HFFc6 (cell line): ENCODE measurements around the gene MTMR3. TPM values are rescaled to one million over a fixed set of nuclear protein-coding genes. Genes with fewer than 3 reads are reported as not detected.
"Not testable (repeated sequence)": the region's sequence is repeated elsewhere in the genome, so short reads cannot be mapped to it uniquely, and the experiment has no call there.

Experiments
- DNase-seq: peaks from one replicate; pipeline ENCODE4 v3.0.0-alpha.2; 2018
- H3K27ac Mint-ChIP-seq: 2 replicates; pipeline ENCODE4 v1.8.0; 2020; ENCODE audit warnings: mild to moderate bottlenecking, mixed read lengths
- H3K27me3 Mint-ChIP-seq: 2 replicates; pipeline ENCODE4 v1.8.0; 2021; ENCODE audit warnings: mild to moderate bottlenecking, moderate library complexity, mixed read lengths; ENCODE audit not compliant: insufficient read depth
- H3K36me3 Mint-ChIP-seq: 2 replicates; pipeline ENCODE4 v1.8.0; 2021; ENCODE audit warnings: low read depth, mixed read lengths
- H3K4me1 Mint-ChIP-seq: 2 replicates; pipeline ENCODE4 v1.8.0; 2020; ENCODE audit warnings: low read depth, mixed read lengths
- H3K4me3 Mint-ChIP-seq: 2 replicates; pipeline ENCODE4 v1.8.0; 2020; ENCODE audit warnings: mild to moderate bottlenecking, moderate library complexity, mixed read lengths
- H3K9me3 Mint-ChIP-seq: 2 replicates; pipeline ENCODE4 v1.8.0; 2020; ENCODE audit warnings: mild to moderate bottlenecking, mixed read lengths
- CTCF ChIP-seq: fragments of 200-600 bp; sonication (generic); IDR thresholded peaks from 2 replicates; pipeline ENCODE4 v1.5.0; 2021; ENCODE audit warnings: antibody characterized with exemption, mild to moderate bottlenecking
- total RNA-seq, 6 experiments: library from RNA; stranded (reverse); fragmentation: NEBNext Ultra II Directional; extraction: Animal tissue kit (Norgen Biotek cat#: 25700); gene quantifications; 2 replicates in 1 of 6; 3 replicates in 5 of 6; pipeline ENCODE4 v1.2.3, GENCODE V29; 2021

MTMR3 gene
- total RNA-seq, 6 experiments from 2014 or later, result 19.0 to 27.0 (median 21.7) TPM

- H3K27me3 Mint-ChIP-seq, result peaks cover 20% of the 10 kb centered on the region
- no peak for DNase-seq
- H3K4me3 Mint-ChIP-seq, result no peak overlapping the region
- no peaks in the 10 kb centered on the region for H3K9me3 Mint-ChIP-seq
- no peak overlapping the region for H3K27ac Mint-ChIP-seq
- H3K36me3 Mint-ChIP-seq, result no peaks in the 10 kb centered on the region
- no peak for TF ChIP-seq CTCF
- no peaks in the 10 kb centered on the region for H3K4me1 Mint-ChIP-seq
Measured at GRCh38 chr22:29861672-29862297, 21.2 kb upstream of the MTMR3 start.

- H3K27me3 Mint-ChIP-seq, result peaks cover 18% of the 10 kb centered on the region
- not testable (repeated sequence) for DNase-seq, H3K4me3 Mint-ChIP-seq, H3K9me3 Mint-ChIP-seq, H3K4me1 Mint-ChIP-seq, H3K27ac Mint-ChIP-seq, H3K36me3 Mint-ChIP-seq
Measured at GRCh38 chr22:29865572-29865971, 17.4 kb upstream of the MTMR3 start.

- Mint-ChIP-seq H3K4me1 (peaks cover 12% of the 10 kb centered on the region), H3K27me3 (peaks cover 20% of the 10 kb centered on the region; the same call in 1 of the 2 replicates), H3K4me3 (no peak overlapping the region), H3K36me3 (no peaks in the 10 kb centered on the region), H3K9me3 (no peaks in the 10 kb centered on the region), H3K27ac (no peak overlapping the region)
- no peak for TF ChIP-seq CTCF
- no peak for DNase-seq
Measured at GRCh38 chr22:29867260-29867659, 15.7 kb upstream of the MTMR3 start.

- DNase-seq, result no peak
- H3K36me3 Mint-ChIP-seq, result no peaks in the 10 kb centered on the region
- H3K27me3 Mint-ChIP-seq, result peaks cover 20% of the 10 kb centered on the region; the same call in 1 of the 2 replicates
- no peak for TF ChIP-seq CTCF
- peaks cover 12% of the 10 kb centered on the region for H3K4me1 Mint-ChIP-seq
- H3K9me3 Mint-ChIP-seq, result no peaks in the 10 kb centered on the region
- H3K27ac Mint-ChIP-seq, result no peak overlapping the region
- H3K4me3 Mint-ChIP-seq, result no peak overlapping the region
Measured at GRCh38 chr22:29867851-29868250, 15.1 kb upstream of the MTMR3 start.

- Mint-ChIP-seq H3K9me3 (no peaks in the 10 kb centered on the region), H3K4me1 (peaks cover 12% of the 10 kb centered on the region), H3K27me3 (peaks cover 17% of the 10 kb centered on the region), H3K27ac (no peak overlapping the region), H3K4me3 (no peak overlapping the region), H3K36me3 (no peaks in the 10 kb centered on the region)
- no peak for DNase-seq
- TF ChIP-seq CTCF, result no peak
Measured at GRCh38 chr22:29870574-29870973, 12.4 kb upstream of the MTMR3 start.

- H3K27ac Mint-ChIP-seq, result no peak overlapping the region
- no peak overlapping the region for H3K4me3 Mint-ChIP-seq
- peaks cover 12% of the 10 kb centered on the region for H3K4me1 Mint-ChIP-seq
- H3K27me3 Mint-ChIP-seq, result peaks cover 9% of the 10 kb centered on the region
- no peak for DNase-seq
- H3K36me3 Mint-ChIP-seq, result no peaks in the 10 kb centered on the region
- no peak for TF ChIP-seq CTCF
- no peaks in the 10 kb centered on the region for H3K9me3 Mint-ChIP-seq
Measured at GRCh38 chr22:29871684-29872083, 11.3 kb upstream of the MTMR3 start.
